GM21529 (cell line): Measurements from ENCODE around the gene GARIN5A.
"Not testable (repeated sequence)": the region's sequence is repeated elsewhere in the genome, so short reads cannot be mapped to it uniquely, and the experiment has no call there.

Source experiments
- ATAC-seq: cut with Tn5 transposase; IDR thresholded peaks from one replicate; pipeline ENCODE4 v1.9.1; 2021; ENCODE audit not compliant: unreplicated experiment

The GARIN5A gene

GRCh38 chr19:50465986-50466705, 10.5 kb downstream of the GARIN5A start:
- ATAC-seq: no peak

- ATAC-seq: no peak
These were observed 11.6 kb downstream of the GARIN5A start for GRCh38 chr19:50465000-50465399.

DNA sequence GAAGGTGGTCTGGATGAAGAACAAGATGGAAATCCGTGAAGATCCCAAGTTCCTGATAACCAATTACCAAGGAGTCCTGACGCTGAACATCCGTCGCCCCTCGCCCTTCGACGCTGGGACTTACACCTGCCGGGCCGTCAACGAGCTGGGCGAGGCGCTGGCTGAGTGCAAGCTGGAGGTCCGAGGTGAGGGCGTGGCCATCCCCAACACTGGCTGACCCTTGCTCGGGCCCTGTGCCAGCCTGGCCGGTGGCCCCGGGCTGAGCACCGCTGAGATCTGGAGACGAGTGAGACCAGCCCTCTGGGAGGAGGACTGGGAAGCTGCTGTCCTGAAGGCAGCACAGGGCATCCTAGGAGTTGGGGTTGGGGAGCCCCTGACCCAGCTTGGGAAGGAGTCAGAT, 12.3 kb downstream of the GARIN5A start:
- ATAC-seq: no peak

- no peak for ATAC-seq
These were observed 13.7 kb downstream of the GARIN5A start for GRCh38 chr19:50462970-50463369.

GRCh38 chr19:50461066-50461875, 15.4 kb downstream of the GARIN5A start:
- ATAC-seq: no peak

- ATAC-seq: peak; percentile 65
These were observed 16.4 kb downstream of the GARIN5A start for GRCh38 chr19:50460161-50460765.

DNA sequence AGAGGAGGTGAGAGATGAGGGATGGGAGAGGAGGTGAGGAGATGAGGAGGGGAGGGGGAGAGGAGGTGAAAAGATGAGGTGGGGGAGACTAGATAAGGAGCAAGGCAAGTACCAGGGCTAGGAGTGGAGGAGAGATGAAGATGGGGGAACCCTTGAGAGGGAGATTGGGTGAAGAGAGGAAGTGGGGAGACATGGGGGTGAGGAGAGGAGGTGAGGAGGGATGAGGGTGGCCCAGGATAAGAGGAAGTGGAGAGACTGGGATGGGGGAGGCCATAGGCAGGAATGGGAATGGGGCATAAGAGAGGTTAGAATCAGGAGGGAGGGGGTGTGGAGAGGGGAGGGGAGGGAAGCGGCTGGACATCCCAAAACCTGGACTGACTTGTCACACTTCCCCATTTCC, 17.0 kb downstream of the GARIN5A start:
- ATAC-seq: no peak

- no peak for ATAC-seq
These were observed 17.6 kb downstream of the GARIN5A start for GRCh38 chr19:50459067-50459456.

DNA sequence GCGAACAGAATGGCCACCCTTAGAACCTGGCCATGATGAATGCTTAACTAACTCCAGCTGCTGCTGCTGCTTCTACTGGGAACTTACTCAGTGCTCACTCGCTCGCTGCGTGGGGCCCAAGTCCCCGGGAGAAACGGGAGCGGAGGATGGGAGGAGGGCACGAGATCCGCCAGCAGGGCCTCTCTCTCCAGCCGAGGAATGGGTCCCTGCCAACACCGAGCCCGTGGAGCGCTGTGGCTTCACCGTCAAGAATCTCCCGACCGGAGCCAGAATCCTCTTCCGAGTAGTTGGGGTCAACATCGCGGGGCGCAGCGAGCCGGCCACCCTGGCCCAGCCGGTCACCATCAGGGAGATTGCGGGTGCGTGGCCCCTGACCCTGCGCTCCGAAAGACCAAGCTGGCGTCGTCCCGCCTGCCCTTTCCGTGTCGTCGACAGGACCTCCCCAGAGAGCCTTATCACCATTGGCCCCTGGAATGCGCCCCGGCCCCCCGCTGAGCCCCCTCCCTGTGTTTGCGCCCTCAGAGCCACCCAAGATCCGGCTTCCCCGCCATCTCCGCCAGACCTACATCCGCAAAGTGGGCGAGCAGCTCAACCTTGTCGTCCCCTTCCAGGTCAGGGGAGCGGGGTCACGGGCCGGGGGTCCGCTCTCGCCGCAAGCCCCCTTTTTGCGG, 18.1 kb downstream of the GARIN5A start:
- no peak for ATAC-seq

- ATAC-seq: no peak
These were observed 19.3 kb downstream of the GARIN5A start for GRCh38 chr19:50457300-50457699.

DNA sequence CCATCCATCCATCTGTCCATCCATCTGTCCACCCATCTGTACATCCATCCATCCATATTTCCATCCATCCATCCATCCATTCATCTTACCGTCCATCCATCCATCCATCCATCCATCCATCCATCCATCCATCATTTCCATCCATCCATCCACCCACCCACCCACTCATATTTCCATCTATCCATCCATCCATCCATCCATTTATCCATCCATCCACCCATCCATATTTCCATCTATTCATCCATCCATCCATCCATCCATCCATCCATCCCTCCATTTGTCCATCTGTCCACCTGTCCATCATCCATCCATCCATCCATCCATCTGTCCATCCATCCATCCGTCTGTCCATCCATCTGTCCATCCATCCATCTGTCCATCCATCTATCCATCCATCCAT, 20.7 kb downstream of the GARIN5A start:
- ATAC-seq: no peak

DNA sequence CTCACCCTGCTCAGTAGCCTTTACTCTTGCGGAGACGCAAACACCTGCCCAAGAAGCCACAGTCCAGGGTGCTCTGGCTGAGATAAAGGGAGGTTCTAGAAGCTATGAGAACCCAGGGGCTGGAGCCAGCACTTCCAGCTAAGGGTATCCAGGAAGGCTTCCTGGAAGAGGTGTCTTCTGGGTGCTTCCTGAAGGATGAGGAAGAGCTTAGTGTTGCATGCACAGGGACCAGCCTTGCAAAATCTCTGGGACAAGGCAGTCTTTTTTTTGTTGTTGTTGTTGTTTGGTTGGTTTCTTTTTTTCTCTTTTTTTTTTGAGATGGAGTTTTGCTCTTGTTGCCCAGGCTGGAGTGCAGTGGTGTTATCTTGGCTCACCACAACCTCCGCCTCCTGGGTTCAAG, 23.4 kb downstream of the GARIN5A start:
- ATAC-seq: no peak

DNA sequence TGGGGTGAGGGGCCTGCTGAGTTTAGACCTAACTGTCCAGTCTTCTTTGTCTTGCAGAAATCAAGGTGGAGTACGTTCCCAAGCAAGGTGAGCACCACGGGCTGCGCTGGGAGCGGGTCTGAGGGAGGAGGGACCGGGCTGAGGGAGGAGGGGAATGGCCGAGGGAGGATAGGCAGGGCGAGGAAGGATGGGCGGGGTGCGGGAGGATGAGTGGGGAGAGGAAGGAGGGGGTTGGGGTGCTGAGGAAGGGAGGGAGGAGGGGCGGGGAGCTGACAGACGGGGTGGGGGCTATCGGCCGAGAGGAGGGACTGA, 25.5 kb downstream of the GARIN5A start:
- no peak for ATAC-seq

- no peak for ATAC-seq
These were observed 26.1 kb downstream of the GARIN5A start for GRCh38 chr19:50450369-50451222.

DNA sequence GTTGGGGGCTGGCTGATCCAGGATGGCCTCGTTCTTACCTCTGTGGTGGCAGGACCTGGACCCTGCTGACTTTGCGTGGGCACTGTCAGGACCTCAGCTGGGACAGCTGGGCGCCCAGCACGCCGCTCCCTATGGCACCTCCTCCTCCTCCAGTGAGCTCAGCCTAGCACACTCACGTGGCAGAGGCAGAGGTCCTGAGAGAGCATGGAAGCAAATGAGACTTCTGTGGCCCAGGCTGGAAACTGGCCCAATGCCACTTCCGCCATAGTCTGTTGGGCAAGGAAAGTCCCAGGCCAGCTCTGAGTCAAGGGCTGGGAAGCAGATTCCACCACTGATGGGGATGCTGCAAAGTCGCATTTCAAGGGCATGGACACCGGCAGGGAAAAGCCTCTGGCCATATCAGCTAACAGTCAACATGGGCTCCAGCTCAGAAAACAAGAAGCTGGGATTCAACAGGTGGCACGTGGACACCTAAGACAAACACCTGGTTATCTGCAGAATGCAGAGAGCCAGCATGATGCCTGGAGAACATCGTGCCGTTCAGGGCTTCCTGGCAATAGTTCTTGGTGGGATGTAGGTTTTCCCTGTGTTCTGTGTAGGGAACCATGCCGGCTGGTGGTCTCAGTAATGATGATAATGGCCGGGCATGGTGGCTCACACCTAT, 27.3 kb downstream of the GARIN5A start:
- ATAC-seq: no peak

- no peak for ATAC-seq
These were observed 28.9 kb downstream of the GARIN5A start for GRCh38 chr19:50447750-50448149.

DNA sequence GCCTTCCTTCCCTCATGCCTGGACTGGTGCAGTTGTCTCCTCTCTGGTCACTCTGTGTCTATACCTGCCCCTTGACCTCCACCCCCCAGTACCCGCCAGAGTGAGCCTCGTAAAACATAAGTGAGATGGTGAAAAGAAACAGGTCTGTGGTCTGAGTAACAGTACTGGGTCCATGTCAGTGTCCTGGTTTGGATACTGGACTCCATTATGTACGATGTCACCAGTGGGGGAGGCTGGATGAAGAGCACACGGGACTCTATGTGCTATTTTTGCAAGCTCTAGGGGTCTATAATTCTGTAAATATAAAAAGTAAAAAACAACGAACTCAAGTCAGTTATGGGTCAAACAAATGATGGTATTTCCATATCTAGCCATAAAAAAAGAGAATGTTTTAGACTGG, 29.6 kb downstream of the GARIN5A start:
- no peak for ATAC-seq

DNA sequence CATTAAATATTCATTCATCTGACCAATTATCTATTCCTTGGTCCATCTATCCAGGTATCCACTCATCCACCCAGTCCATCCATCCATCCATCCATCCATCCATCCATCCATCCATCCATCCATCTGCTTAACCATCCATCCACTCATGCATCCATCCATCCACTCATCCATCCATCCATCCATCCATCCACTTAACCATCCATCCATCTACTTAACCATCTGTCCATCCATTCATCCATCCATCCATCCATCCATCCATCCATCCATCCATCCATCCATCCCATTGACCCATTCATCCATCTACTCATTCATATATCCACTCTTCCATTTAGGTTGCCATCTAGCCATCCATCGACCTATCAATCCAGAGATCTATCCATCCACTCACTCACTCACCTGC, 32.6 kb downstream of the GARIN5A start:
- no peak for ATAC-seq

DNA sequence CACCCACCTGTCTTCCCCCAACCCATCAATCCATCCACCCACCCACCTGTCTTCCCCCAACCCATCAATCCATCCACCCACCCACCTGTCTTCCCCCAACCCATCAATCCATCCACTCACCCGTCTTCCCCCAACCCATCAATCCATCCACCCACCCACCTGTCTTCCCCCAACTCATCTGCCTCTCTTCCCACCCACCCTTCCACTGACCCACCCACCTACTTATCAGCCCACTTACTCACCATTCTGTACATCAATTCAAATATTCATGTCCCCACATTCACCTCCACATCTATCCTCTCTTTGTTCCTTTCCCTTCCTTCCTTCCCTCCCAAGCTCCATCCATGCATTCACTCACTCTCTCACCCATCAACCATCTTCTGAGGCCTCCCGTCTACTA, 37.5 kb downstream of the GARIN5A start:
- not testable (repeated sequence) for ATAC-seq

DNA sequence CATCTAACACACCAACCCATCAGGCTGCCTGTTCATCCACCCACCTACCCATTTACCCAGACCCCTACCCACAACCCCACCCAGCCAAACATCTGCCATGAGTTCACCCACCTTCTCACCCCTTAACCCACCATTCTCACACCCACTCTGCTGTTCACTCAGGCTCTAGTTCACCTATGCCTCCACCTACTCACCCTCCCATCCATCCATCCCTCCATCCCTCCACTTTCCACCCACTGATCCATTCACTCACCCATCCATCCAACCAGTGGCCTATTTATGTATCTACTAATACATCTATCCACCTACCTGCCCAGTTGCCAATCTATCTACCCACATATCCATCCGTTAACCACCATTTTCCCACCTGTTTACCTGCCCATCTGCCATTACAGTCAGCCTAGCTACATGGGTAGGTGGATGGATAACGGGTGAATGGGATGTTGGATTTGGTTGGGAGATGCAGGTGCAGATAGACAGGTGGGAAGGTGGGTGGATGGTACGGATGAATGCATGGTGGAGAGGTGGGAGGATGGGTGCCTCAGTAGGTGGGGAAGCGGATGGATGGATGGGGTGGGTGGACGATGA, 38.7 kb downstream of the GARIN5A start:
- ATAC-seq: no peak
